ENCODE data around the gene RASD1. TPM values are rescaled to one million over a fixed set of nuclear protein-coding genes. Genes with fewer than 3 reads are reported as not detected.

RASD1 gene
- polyA plus RNA-seq, 2 of the 4 experiments (the other 2 are of a cell fraction) = 0.92 to 1.4 TPM

GRCh38 chr17:17538417-17539391 is 42.5 kb upstream of the RASD1 start (continued):
- TF ChIP-seq REST (IDR thresholded peaks at IDR 0.05) (no peak), ELK1 (IDR thresholded peaks at IDR 0.05; ENCODE audit: low read depth, low read length) (no peak), MAFK (IDR thresholded peaks at IDR 0.05; ENCODE audit: partially characterized antibody) (peak; percentile 98)

- ChIA-PET POLR2A (interaction anchor here (1.6 kb wide), 1 partner anchor 41 kb away, joined by 12 read pairs; the partner anchor contains the start of gene RASD1), CTCF (interaction anchor here (0.9 to 7.2 kb wide), 9 partner anchors 8 to 104 kb away, joined by 3 to 81 read pairs (median 4); partner anchors contain the start of gene RASD1)
- no peak for FAIRE-seq
- H3K9me3 ChIP-seq = no peaks in the 10 kb centered on the region
- TF ChIP-seq EP300 (IDR thresholded peaks at IDR 0.05) = no peak
- 0 out of 2 replicates have a peak, but pooled peaks have one; percentile 3 for TF ChIP-seq FOSL2 (IDR thresholded peaks at IDR 0.05)
- TF ChIP-seq FOSL2 (CRISPR knock-in tag; IDR thresholded peaks at IDR 0.05) = peak; percentile 30; the same call in 1 of the 2 replicates
- TF ChIP-seq HDAC2 (IDR thresholded peaks at IDR 0.05) = no peak
- 0 out of 2 replicates have a peak, but pooled peaks have one; percentile 24 for TF ChIP-seq MAX (IDR thresholded peaks at IDR 0.05)
- no peak for TF ChIP-seq TFCP2L1 (CRISPR knock-in tag; IDR thresholded peaks at IDR 0.05)
- TF ChIP-seq BHLHE40 (IDR thresholded peaks at IDR 0.05; ENCODE audit: low read depth, low read length) = 0 out of 2 replicates have a peak, but pooled peaks have one; percentile 19
- TF ChIP-seq PBX3 (IDR thresholded peaks at IDR 0.05) = no peak
- 0 out of 2 replicates have a peak, but pooled peaks have one; percentile 34 for TF ChIP-seq USF2 (IDR thresholded peaks at IDR 0.05)
- DNase-seq (ENCODE audit: low read depth in 1 of 2, low spot score in 1 of 2) = peak; percentile 26 to 47
- H3K27ac ChIP-seq = peak overlapping the region; percentile 76 to 87
- ATAC-seq = peak in 1 of 2 experiments; percentile 8; a peak in 3 of 6 replicates
- no peak overlapping the region for H3K4me3 ChIP-seq
- H3K4me1 ChIP-seq = peaks cover 56% of the 10 kb centered on the region
- H3K4me2 ChIP-seq = peak overlapping the region; percentile 53
- 71% methylated on average over 13 of the region's 15 CpGs for WGBS (ENCODE audit: missing lambda C conversion rate)
Measured at GRCh38 chr17:17537311-17538099, 41.3 kb upstream of the RASD1 start.

GRCh38 chr17:17536702-17537101 is 40.5 kb upstream of the RASD1 start:
- ATAC-seq (0 out of 6 replicates have a peak, but pooled peaks of 1 of the 2 experiments have one; percentile 1), FAIRE-seq (no peak), DNase-seq (ENCODE audit: low read depth in 1 of 2, low spot score in 1 of 2) (peak in 1 of 2 experiments; percentile 17)
- Histone ChIP-seq H3K9me3 (no peaks in the 10 kb centered on the region), H3K4me2 (peak overlapping the region; percentile 53), H3K27ac (peak overlapping the region; percentile 76 to 87), H3K4me3 (no peak overlapping the region), H3K4me1 (peaks cover 56% of the 10 kb centered on the region)
- POLR2A ChIA-PET = no interaction called here
- CTCF ChIA-PET = interaction anchor here (0.9 to 7.2 kb wide), 6 partner anchors 11 to 181 kb away, joined by 3 to 81 read pairs (median 4); partner anchors contain the start of gene RASD1
- 91% methylated on average over 13 of the region's 15 CpGs for WGBS (ENCODE audit: missing lambda C conversion rate)
- TF ChIP-seq HMGXB4 (CRISPR knock-in tag; IDR thresholded peaks at IDR 0.05; ENCODE audit: borderline replicate concordance) (no peak), FOSB (CRISPR knock-in tag; IDR thresholded peaks at IDR 0.05) (no peak), FOSL2 (IDR thresholded peaks at IDR 0.05) (no peak), FOSL2 (CRISPR knock-in tag; IDR thresholded peaks at IDR 0.05) (no peak), FOXS1 (CRISPR knock-in tag; IDR thresholded peaks at IDR 0.05) (no peak), PHF8 (IDR thresholded peaks at IDR 0.05; ENCODE audit: borderline replicate concordance, low read depth) (no peak), JUN (IDR thresholded peaks at IDR 0.05) (no peak), MAX (IDR thresholded peaks at IDR 0.05) (no peak), SREBF2 (IDR thresholded peaks at IDR 0.05) (no peak), EP300 (IDR thresholded peaks at IDR 0.05) (no peak), ZNF302 (CRISPR knock-in tag; IDR thresholded peaks at IDR 0.05) (no peak), MAFK (IDR thresholded peaks at IDR 0.05; ENCODE audit: partially characterized antibody) (no peak), ESRRA (IDR thresholded peaks at IDR 0.05; ENCODE audit: borderline replicate concordance, low read length) (no peak), CEBPB (IDR thresholded peaks at IDR 0.05) (no peak)

Measured in A549 (cell line).